ENCODE results near the gene CXCL16. TPM values are rescaled to one million over a fixed set of nuclear protein-coding genes. Genes with fewer than 3 reads are reported as not detected.

The CXCL16 gene
- total RNA-seq, 1 experiment from 2014 or later: 4.5 TPM

- no peak overlapping the region for H2BK12ac ChIP-seq (ENCODE audit: insufficient read length, low read depth, low read length)
- no peak overlapping the region for H3K23ac ChIP-seq (ENCODE audit: insufficient read length, low read depth, low read length)
- Mint-ChIP-seq H3K4me3 (no peak overlapping the region), H3K9me3 (no peaks in the 10 kb centered on the region), H3K27ac (no peak overlapping the region), H3K4me1 (no peaks in the 10 kb centered on the region), H3K27me3 (ENCODE audit: low read depth) (no peaks in the 10 kb centered on the region), H3K36me3 (ENCODE audit: insufficient read depth in 1 of 3, low read depth in 3 of 3) (peaks cover 12 to 57% (median 56%) of the 10 kb centered on the region in 3 experiments; a peak in 6 of 7 replicates)
- H4K20me1 ChIP-seq (ENCODE audit: control insufficient read depth, insufficient read depth, insufficient read length): no peaks in the 10 kb centered on the region
- no peak for TF ChIP-seq CTCF (conservative IDR thresholded peaks at IDR 0.05)
- H2BK20ac ChIP-seq (ENCODE audit: low read depth, low read length, poor library complexity, severe bottlenecking): no peak overlapping the region
- no peak overlapping the region for H3T11ph ChIP-seq (ENCODE audit: low read length)
- H3K27ac ChIP-seq (ENCODE audit: insufficient read length, low read depth, low read length): no peak overlapping the region
- H3K79me2 ChIP-seq (ENCODE audit: insufficient read depth, low read length): no peaks in the 10 kb centered on the region
- H3K56ac ChIP-seq (ENCODE audit: insufficient read length, low read depth, low read length): no peak overlapping the region
- H3K18ac ChIP-seq (ENCODE audit: insufficient read length, low read depth, low read length): no peak overlapping the region
- no peak overlapping the region for H3K4ac ChIP-seq (ENCODE audit: low read depth, low read length)
- no peak overlapping the region for H2AK5ac ChIP-seq (ENCODE audit: insufficient read length, low read length)
- H2BK5ac ChIP-seq (ENCODE audit: insufficient read length, low read length): no peak overlapping the region
- H4K91ac ChIP-seq (ENCODE audit: insufficient read length, low read depth, low read length): no peak overlapping the region
- no peaks in the 10 kb centered on the region for H3K4me1 ChIP-seq (ENCODE audit: insufficient read depth, low read length)
- no peaks in the 10 kb centered on the region for H3K27me3 ChIP-seq (ENCODE audit: insufficient read depth, low read length)
- H2AFZ ChIP-seq (ENCODE audit: low read length): no peak overlapping the region
- H2BK15ac ChIP-seq (ENCODE audit: low read depth, low read length): no peak overlapping the region
- no peaks in the 10 kb centered on the region for H3K23me2 ChIP-seq (ENCODE audit: insufficient read length, low read depth, low read length, poor library complexity, severe bottlenecking)
- H3K14ac ChIP-seq (ENCODE audit: insufficient read depth, low read length): no peak overlapping the region
- DNase-seq: no peak
- H4K8ac ChIP-seq (replicated peaks; ENCODE audit: insufficient read length, low read depth, low read length): no peak overlapping the region
- no peak overlapping the region for H3K9ac ChIP-seq (ENCODE audit: extremely low read depth, insufficient read length, low read length)
- no peak overlapping the region for H3K4me2 ChIP-seq (ENCODE audit: insufficient read depth, insufficient read length, low read length)
- no peak overlapping the region for H4K5ac ChIP-seq (ENCODE audit: insufficient read length, low read depth, low read length)
- H3K9me3 ChIP-seq (ENCODE audit: control insufficient read depth, low read depth, low read length): no peaks in the 10 kb centered on the region
- no peak overlapping the region for H2BK120ac ChIP-seq (ENCODE audit: low read depth, low read length, poor library complexity, severe bottlenecking)
- H3K79me1 ChIP-seq (ENCODE audit: insufficient read depth, low read depth, low read length, poor library complexity, severe bottlenecking): no peaks in the 10 kb centered on the region
- no CpG with 5 or more reads among the region's 17 CpGs for WGBS (ENCODE audit: extremely low coverage, insufficient read length, low lambda C conversion rate)
Observed at GRCh38 chr17:4717791-4718190, 21.9 kb downstream of the CXCL16 start.

All from H9 (cell line).